ENCODE measurements around the gene UPP1. TPM values are rescaled to one million over a fixed set of nuclear protein-coding genes. Genes with fewer than 3 reads are reported as not detected.

The UPP1 gene
- total and polyA plus RNA-seq, 2 of the 4 experiments (the other 2 are of a cell fraction), result 3.9 to 14.5 TPM

DNA sequence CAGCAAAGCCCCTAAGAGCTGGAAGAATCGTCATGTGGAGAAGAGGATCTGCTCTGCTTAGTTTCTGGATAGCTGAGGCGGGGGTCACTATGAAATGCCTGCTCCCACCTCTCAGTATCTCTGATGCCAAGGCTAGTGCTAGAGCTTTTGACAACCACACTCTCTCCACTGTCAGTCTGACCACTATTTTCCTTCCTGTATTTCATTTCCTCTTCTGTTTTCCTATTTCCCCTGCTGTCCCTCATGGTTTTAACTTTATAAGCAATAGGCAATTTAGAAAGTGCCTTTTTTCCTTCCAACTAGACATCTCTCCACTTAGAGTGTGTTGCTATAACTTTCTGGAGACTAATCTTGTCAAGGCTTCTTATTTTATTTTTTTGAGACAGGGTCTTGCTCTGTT is 30.1 kb upstream of the UPP1 start:
- Histone ChIP-seq H3K4me3 (ENCODE audit: insufficient read depth, low read depth, low read length) (no peak overlapping the region), H2BK20ac (ENCODE audit: low read depth, low read length) (no peak overlapping the region), H3K27me3 (ENCODE audit: control insufficient read depth, insufficient read depth, low read length) (no peaks in the 10 kb centered on the region), H3K36me3 (ENCODE audit: control insufficient read depth, insufficient read depth, low read length) (no peaks in the 10 kb centered on the region), H4K20me1 (ENCODE audit: insufficient read depth, low read length) (no peaks in the 10 kb centered on the region), H3K9me1 (ENCODE audit: insufficient read depth, low read length) (no peaks in the 10 kb centered on the region), H3K9me3 (ENCODE audit: control insufficient read depth, insufficient read depth, low read length) (no peaks in the 10 kb centered on the region), H3K56ac (ENCODE audit: extremely low read depth, insufficient read depth, low read length) (no peak overlapping the region), H3K4me2 (ENCODE audit: low read depth, low read length) (no peak overlapping the region), H4K8ac (ENCODE audit: low read depth in 2 of 2, low read length in 2 of 2) (no peak overlapping the region), H3K18ac (ENCODE audit: low read depth, low read length) (no peak overlapping the region), H3K27ac (ENCODE audit: insufficient read depth, low read length) (no peak overlapping the region), H4K5ac (ENCODE audit: low read depth, low read length) (no peak overlapping the region), H3K9ac (ENCODE audit: low read depth, low read length) (no peak overlapping the region), H3K4me1 (ENCODE audit: control insufficient read depth, insufficient read depth, low read length) (no peaks in the 10 kb centered on the region), H3K23ac (ENCODE audit: low read depth, low read length) (no peak overlapping the region), H2BK15ac (ENCODE audit: low read depth, low read length) (no peak overlapping the region), H3K4ac (ENCODE audit: low read depth, low read length) (no peak overlapping the region), H3K14ac (replicated peaks; ENCODE audit: low read depth, low read length) (no peak overlapping the region), H2BK5ac (ENCODE audit: low read depth, low read length, poor library complexity, severe bottlenecking) (no peak overlapping the region), H2AK5ac (ENCODE audit: low read depth, low read length) (no peak overlapping the region), H2AK9ac (replicated peaks; ENCODE audit: low read depth, low read length, poor library complexity) (no peak overlapping the region), H2BK120ac (ENCODE audit: low read depth, low read length) (no peak overlapping the region), H3K79me1 (ENCODE audit: low read depth in 1 of 2, low read length in 2 of 2) (no peaks in the 10 kb centered on the region), H4K91ac (ENCODE audit: insufficient read depth, low read depth, low read length) (no peak overlapping the region), H2AFZ (replicated peaks; ENCODE audit: low read length, poor library complexity) (no peak overlapping the region)
- POLR2A ChIA-PET (ENCODE audit: unreplicated experiment), result no interaction called here
- dilution Hi-C loops (cut with HindIII; ENCODE audit: low sequenced_read_pairs, unreplicated experiment) (no loop called here), intact Hi-C loops (cut with micrococcal nuclease) (no loop called here), in situ Hi-C loops (cut with MboI; ENCODE audit: low sequenced_read_pairs) (no loop called here)
- DNase-seq (no peak), ATAC-seq (ENCODE audit: low read depth) (no peak)
- TF ChIP-seq ELK1 (IDR thresholded peaks at IDR 0.05; ENCODE audit: borderline replicate concordance, low read depth, low read length) (no peak), MXI1 (IDR thresholded peaks at IDR 0.05; ENCODE audit: borderline replicate concordance, low read depth, low read length) (no peak), CTCF (conservative IDR thresholded peaks at IDR 0.05; ENCODE audit: low read depth, low read length) (no peak), RAD21 (IDR thresholded peaks at IDR 0.05; ENCODE audit: low read length) (no peak), NFE2L2 (IDR thresholded peaks at IDR 0.05; ENCODE audit: low read depth, low read length) (no peak), FOS (IDR thresholded peaks at IDR 0.05; ENCODE audit: low read depth, low read length) (no peak), CEBPB (IDR thresholded peaks at IDR 0.05; ENCODE audit: low read depth, low read length) (no peak), RFX5 (IDR thresholded peaks at IDR 0.05; ENCODE audit: low read depth, low read length) (no peak), SMC3 (IDR thresholded peaks at IDR 0.05; ENCODE audit: low read depth, low read length) (no peak), CHD1 (IDR thresholded peaks at IDR 0.05; ENCODE audit: low read depth, low read length) (no peak), POLR2A (IDR thresholded peaks at IDR 0.05; ENCODE audit: low read depth, low read length) (no peak), RCOR1 (IDR thresholded peaks at IDR 0.05; ENCODE audit: insufficient replicate concordance, low read length) (no peak), BHLHE40 (IDR thresholded peaks at IDR 0.05; ENCODE audit: low read depth, low read length) (no peak), MAZ (IDR thresholded peaks at IDR 0.05; ENCODE audit: borderline replicate concordance, low read depth, low read length) (no peak), MAFK (IDR thresholded peaks at IDR 0.05; ENCODE audit: low read depth, low read length) (no peak)
- TF ChIP-seq, protein P1, sequence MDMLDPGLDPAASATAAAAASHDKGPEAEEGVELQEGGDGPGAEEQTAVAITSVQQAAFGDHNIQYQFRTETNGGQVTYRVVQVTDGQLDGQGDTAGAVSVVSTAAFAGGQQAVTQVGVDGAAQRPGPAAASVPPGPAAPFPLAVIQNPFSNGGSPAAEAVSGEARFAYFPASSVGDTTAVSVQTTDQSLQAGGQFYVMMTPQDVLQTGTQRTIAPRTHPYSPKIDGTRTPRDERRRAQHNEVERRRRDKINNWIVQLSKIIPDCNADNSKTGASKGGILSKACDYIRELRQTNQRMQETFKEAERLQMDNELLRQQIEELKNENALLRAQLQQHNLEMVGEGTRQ (IDR thresholded peaks at IDR 0.05; ENCODE audit: low read depth, low read length), result no peak
- no CpG with 5 or more reads among the region's 2 CpGs for WGBS, 2 experiments (ENCODE audit: extremely low coverage in 2 of 2, insufficient read length in 1 of 2)
- CTCF ChIA-PET, result interaction anchor here (1.3 kb wide), 1 partner anchor 12 kb away, joined by 3 read pairs; no protein-coding TSS in a partner anchor
- BruUV-seq (replicated peaks), result no TSS peak

Measured in IMR-90 (cell line).